GM23248 (cell line): ENCODE results near the gene ZNF428. TPM values are rescaled to one million over a fixed set of nuclear protein-coding genes. Genes with fewer than 3 reads are reported as not detected.

Experiments used
- DNase-seq: peaks from one replicate; pipeline ENCODE4 v3.0.0-alpha.2; 2015
- H2AFZ ChIP-seq: fragments of 200-600 bp; sonication (generic); 2 replicates; pipeline ENCODE4 v1.6.1; 2016; ENCODE audit warnings: antibody characterized with exemption
- H3F3A ChIP-seq: fragments of 200-600 bp; sonication (generic); 2 replicates; pipeline ENCODE4 v1.6.1; 2016; ENCODE audit warnings: mild to moderate bottlenecking, antibody characterized with exemption, mixed run types; ENCODE audit not compliant: insufficient read depth
- H3K27ac ChIP-seq: fragments of 200-600 bp; sonication (generic); 2 replicates; pipeline ENCODE4 v1.5.1; 2016; ENCODE audit warnings: mild to moderate bottlenecking
- H3K27me3 ChIP-seq: fragments of 200-600 bp; sonication (generic); replicated peaks from 2 replicates; pipeline ENCODE4 v1.6.1; 2016; ENCODE audit warnings: mild to moderate bottlenecking; ENCODE audit not compliant: insufficient read depth
- H3K36me3 ChIP-seq: fragments of 200-600 bp; sonication (generic); 2 replicates; pipeline ENCODE4 v1.6.1; 2016; ENCODE audit warnings: low read depth, mild to moderate bottlenecking
- H3K4me1 ChIP-seq: fragments of 200-600 bp; sonication (generic); 2 replicates; pipeline ENCODE4 v1.6.1; 2016; ENCODE audit warnings: mild to moderate bottlenecking; ENCODE audit not compliant: insufficient read depth
- H3K4me2 ChIP-seq: fragments of 200-600 bp; sonication (generic); one replicate; pipeline ENCODE4 v1.6.1; 2016; ENCODE audit warnings: mild to moderate bottlenecking; ENCODE audit not compliant: unreplicated experiment
- H3K4me3 ChIP-seq: fragments of 200-600 bp; sonication (generic); 2 replicates; pipeline ENCODE4 v1.5.1; 2016; ENCODE audit warnings: mild to moderate bottlenecking
- H3K79me2 ChIP-seq: fragments of 200-600 bp; sonication (generic); 2 replicates; pipeline ENCODE4 v1.6.1; 2016; ENCODE audit warnings: mild to moderate bottlenecking; ENCODE audit not compliant: insufficient read depth
- H3K9ac ChIP-seq: fragments of 200-600 bp; sonication (generic); 2 replicates; pipeline ENCODE4 v1.6.1; 2016; ENCODE audit warnings: mild to moderate bottlenecking
- H3K9me2 ChIP-seq: fragments of 200-600 bp; sonication (generic); 2 replicates; pipeline ENCODE4 v1.6.1; 2016; ENCODE audit warnings: mixed run types, mild to moderate bottlenecking, moderate library complexity; ENCODE audit not compliant: insufficient read depth
- H3K9me3 ChIP-seq: fragments of 200-600 bp; sonication (generic); one replicate; pipeline ENCODE4 v1.6.1; 2017; ENCODE audit warnings: low read depth
- H4K20me1 ChIP-seq: fragments of 200-600 bp; sonication (generic); 2 replicates; pipeline ENCODE4 v1.6.0; 2016; ENCODE audit not compliant: insufficient read depth
- EZH2 ChIP-seq: fragments of 200-600 bp; sonication (generic); IDR thresholded peaks from 2 replicates; pipeline ENCODE4 v1.6.1; 2018; ENCODE audit warnings: antibody characterized with exemption, mild to moderate bottlenecking; ENCODE audit not compliant: insufficient read depth, poor library complexity, severe bottlenecking
- EZH2phosphoT487 ChIP-seq: fragments of 200-600 bp; sonication (generic); IDR thresholded peaks from 2 replicates; pipeline ENCODE4 v1.6.1; 2018; ENCODE audit warnings: antibody characterized with exemption, moderate library complexity, mild to moderate bottlenecking, low read depth; ENCODE audit not compliant: insufficient read depth
- WGBS, 2 experiments: methylation state at CpG; one replicate each; pipeline ENCODE4 v1.1.6; 2015 to 2017; ENCODE audit warnings: low lambda C conversion rate in 2 of 2, low coverage in 1 of 2; ENCODE audit errors: missing lambda C conversion rate in 2 of 2; 5-methylcytosine and 5-hydroxymethylcytosine counted together
- in situ Hi-C: fragments of 300-500 bp; cut with MboI; formaldehyde crosslinking; loops from 2 replicates; pipeline ENCODE4 v1.15.0; 2020
- polyA plus RNA-seq: library from polyadenylated mRNA; unstranded; fragments of >200 nt; fragmentation: Nextera tagmentation; extraction: Ambion mirVana; gene quantifications from 2 replicates; pipeline ENCODE4 v1.2.1, GENCODE V29; 2016
- total RNA-seq: library from RNA; depleted of rRNA; stranded (reverse); fragments of >200 nt; shearing (Covaris generic); gene quantifications from 2 replicates; pipeline ENCODE4 v1.2.3, GENCODE V29; 2014

Gene ZNF428
- total and polyA plus RNA-seq, 2 experiments from 2014 or later = 29.7 to 36.0 TPM

DNA sequence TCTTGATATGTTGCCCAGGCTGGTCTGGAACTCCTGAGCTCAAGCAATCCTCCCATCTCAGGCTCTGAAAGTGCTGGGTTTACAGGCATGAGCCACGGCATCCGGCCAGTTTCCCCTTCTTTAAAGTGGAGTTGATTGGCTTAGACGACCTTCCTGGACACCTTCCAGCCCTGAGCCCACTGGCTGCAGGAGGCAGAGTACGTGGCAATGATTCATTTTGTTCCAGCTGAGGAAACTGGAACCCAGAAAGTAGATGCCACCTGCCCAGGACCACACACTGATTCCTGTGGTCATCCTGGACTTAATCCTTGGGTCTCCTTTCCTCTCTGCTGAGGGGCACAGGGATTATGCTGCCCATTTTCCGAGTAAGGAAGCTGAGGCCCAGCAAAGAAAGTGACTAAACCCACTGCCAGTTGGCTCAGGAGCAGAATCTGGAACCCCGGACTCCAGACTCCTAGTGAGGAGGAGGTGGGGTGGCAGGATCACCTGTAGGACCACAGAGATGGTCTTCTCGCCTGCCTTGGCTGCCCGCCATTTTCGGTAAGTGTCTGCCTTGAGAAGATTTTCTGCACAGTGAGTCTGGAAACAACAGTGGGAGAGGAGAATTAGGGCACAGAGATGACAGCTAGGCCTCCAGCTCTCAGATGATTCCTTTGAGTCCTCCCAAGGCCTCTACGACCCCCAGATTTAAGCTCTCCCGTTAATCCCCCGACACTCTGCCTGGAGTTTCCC, 44.8 kb downstream of the ZNF428 start:
- no peaks in the 10 kb centered on the region for H3K9me3 ChIP-seq
- H3K4me1 ChIP-seq = peaks cover 6% of the 10 kb centered on the region
- 21 to 23% methylated on average over 12 of the region's 12 CpGs for WGBS, 2 experiments
- H2AFZ ChIP-seq = peak overlapping the region; percentile 99
- peak overlapping the region; percentile 92 for H3K4me2 ChIP-seq
- TF ChIP-seq EZH2phosphoT487 (no peak), EZH2 (no peak)
- in situ Hi-C loops = no loop called here
- peaks cover 48% of the 10 kb centered on the region for H3K79me2 ChIP-seq
- H3K27me3 ChIP-seq = no peaks in the 10 kb centered on the region
- H3K9me2 ChIP-seq = no peaks in the 10 kb centered on the region
- H3K4me3 ChIP-seq = peak overlapping the region; percentile 100
- H3F3A ChIP-seq = no peaks in the 10 kb centered on the region
- peak overlapping the region; percentile 98 for H3K9ac ChIP-seq
- peak overlapping the region; percentile 78 for H3K27ac ChIP-seq
- no peaks in the 10 kb centered on the region for H3K36me3 ChIP-seq
- DNase-seq = peak; percentile 60
- no peaks in the 10 kb centered on the region for H4K20me1 ChIP-seq

- in situ Hi-C loops = no loop called here
These were observed 47.2 kb downstream of the ZNF428 start for GRCh38 chr19:43572171-43572588.

DNA sequence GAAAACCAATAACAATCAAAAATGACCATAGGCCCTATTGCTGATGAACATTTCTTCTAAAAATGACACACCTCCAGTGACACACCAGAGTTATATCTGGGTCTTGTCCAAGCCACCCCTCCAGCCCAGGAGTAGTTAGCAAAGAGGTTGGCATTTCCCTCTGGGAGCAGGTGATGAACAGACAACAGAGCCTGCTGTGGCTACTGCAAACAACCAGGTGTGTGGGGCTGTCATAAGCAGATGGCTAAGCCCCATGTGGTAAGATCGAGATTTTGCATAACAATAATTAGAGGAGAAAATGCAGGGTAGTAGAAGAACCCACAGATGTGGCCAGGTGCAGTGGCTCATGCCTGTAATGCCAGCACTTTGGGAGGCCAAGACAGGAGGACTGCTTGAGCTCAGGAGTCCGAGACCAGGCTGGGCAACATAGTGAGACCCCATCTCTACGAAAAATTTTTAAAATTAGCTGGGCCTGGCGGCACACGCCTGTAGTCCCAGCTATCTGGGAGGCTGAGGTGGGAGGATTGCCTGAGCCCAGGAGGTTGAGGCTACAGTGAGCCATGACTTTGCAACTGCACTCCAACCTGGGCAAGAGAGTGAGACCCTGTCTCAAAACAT, 49.1 kb downstream of the ZNF428 start:
- Histone ChIP-seq H2AFZ (no peak overlapping the region), H3K79me2 (peaks cover 64% of the 10 kb centered on the region), H3K9ac (no peak overlapping the region), H3K36me3 (no peaks in the 10 kb centered on the region), H3K4me3 (no peak overlapping the region), H3K4me2 (no peak overlapping the region), H3K4me1 (peaks cover 6% of the 10 kb centered on the region), H3K9me2 (no peaks in the 10 kb centered on the region), H3K9me3 (no peaks in the 10 kb centered on the region), H3K27ac (no peak overlapping the region), H4K20me1 (no peaks in the 10 kb centered on the region), H3K27me3 (no peaks in the 10 kb centered on the region), H3F3A (no peaks in the 10 kb centered on the region)
- 98% methylated on average over 5 of the region's 5 CpGs for WGBS, 2 experiments
- in situ Hi-C loops = no loop called here
- peak; percentile 21 for DNase-seq
- TF ChIP-seq EZH2 (no peak), EZH2phosphoT487 (no peak)

More at GRCh38 chr19:43572171-43572588, 47.2 kb downstream of the ZNF428 start:
- DNase-seq = no peak
- Histone ChIP-seq H2AFZ (no peak overlapping the region), H3K9me3 (no peaks in the 10 kb centered on the region), H3K79me2 (peaks cover 64% of the 10 kb centered on the region), H3K27ac (no peak overlapping the region), H3F3A (no peaks in the 10 kb centered on the region), H3K4me3 (no peak overlapping the region), H3K9me2 (no peaks in the 10 kb centered on the region), H3K27me3 (no peaks in the 10 kb centered on the region), H3K4me2 (no peak overlapping the region), H3K36me3 (no peaks in the 10 kb centered on the region), H3K9ac (no peak overlapping the region), H4K20me1 (no peaks in the 10 kb centered on the region), H3K4me1 (peaks cover 6% of the 10 kb centered on the region)
- WGBS, 2 experiments = 68 to 70% methylated on average over 3 of the region's 3 CpGs
- TF ChIP-seq EZH2phosphoT487 (no peak), EZH2 (no peak)

- TF ChIP-seq EZH2 (no peak), EZH2phosphoT487 (no peak)
- WGBS, 2 experiments = 83 to 85% methylated on average over 4 to 5 of the region's 5 CpGs
- in situ Hi-C loops = no loop called here
- H2AFZ ChIP-seq = no peak overlapping the region
- peaks cover 58% of the 10 kb centered on the region for H3K79me2 ChIP-seq
- H3K4me2 ChIP-seq = no peak overlapping the region
- H3K36me3 ChIP-seq = no peaks in the 10 kb centered on the region
- H3K27ac ChIP-seq = no peak overlapping the region
- H4K20me1 ChIP-seq = no peaks in the 10 kb centered on the region
- no peak for DNase-seq
- no peaks in the 10 kb centered on the region for H3K9me2 ChIP-seq
- H3K27me3 ChIP-seq = no peaks in the 10 kb centered on the region
- H3K4me1 ChIP-seq = peaks cover 5% of the 10 kb centered on the region
- H3K9me3 ChIP-seq = no peaks in the 10 kb centered on the region
- no peaks in the 10 kb centered on the region for H3F3A ChIP-seq
- no peak overlapping the region for H3K4me3 ChIP-seq
- H3K9ac ChIP-seq = no peak overlapping the region
These were observed 49.8 kb downstream of the ZNF428 start for GRCh38 chr19:43569657-43570056.
